Measurements from ENCODE around the gene KHDRBS2.

DNA sequence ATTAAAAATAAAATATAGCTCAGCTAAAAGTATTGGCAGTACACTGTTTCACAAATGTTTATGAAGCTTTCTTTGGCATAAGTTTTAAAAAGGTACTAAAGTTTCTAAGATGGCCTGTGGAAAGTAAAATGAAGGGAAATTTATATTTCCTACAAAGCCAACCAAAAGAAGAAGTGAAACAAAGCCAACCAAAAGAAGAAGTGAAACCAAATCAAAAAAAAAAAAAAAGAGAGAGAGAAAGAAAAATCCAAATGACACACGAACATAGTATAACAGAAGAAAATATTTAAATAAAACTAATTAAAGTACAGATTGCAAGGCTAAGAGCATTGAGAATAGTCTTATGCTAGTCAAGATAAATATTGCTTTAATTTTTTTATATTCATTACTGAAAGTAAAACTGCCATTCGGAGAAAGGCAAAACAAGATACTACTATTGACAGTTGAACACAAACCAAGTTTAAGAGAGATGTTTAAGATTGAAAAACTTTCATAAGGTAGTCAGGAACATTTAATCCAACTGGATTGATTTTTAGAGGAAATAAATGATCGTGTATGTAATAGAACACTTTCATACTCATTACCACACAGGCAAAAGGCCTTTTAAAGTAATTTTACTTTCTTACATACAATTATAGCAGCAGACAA, 12.8 kb upstream of the KHDRBS2 start:
- TF ChIP-seq, protein P1, sequence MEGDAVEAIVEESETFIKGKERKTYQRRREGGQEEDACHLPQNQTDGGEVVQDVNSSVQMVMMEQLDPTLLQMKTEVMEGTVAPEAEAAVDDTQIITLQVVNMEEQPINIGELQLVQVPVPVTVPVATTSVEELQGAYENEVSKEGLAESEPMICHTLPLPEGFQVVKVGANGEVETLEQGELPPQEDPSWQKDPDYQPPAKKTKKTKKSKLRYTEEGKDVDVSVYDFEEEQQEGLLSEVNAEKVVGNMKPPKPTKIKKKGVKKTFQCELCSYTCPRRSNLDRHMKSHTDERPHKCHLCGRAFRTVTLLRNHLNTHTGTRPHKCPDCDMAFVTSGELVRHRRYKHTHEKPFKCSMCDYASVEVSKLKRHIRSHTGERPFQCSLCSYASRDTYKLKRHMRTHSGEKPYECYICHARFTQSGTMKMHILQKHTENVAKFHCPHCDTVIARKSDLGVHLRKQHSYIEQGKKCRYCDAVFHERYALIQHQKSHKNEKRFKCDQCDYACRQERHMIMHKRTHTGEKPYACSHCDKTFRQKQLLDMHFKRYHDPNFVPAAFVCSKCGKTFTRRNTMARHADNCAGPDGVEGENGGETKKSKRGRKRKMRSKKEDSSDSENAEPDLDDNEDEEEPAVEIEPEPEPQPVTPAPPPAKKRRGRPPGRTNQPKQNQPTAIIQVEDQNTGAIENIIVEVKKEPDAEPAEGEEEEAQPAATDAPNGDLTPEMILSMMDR (IDR thresholded peaks at IDR 0.05), result no peak
- no peak for TF ChIP-seq EZH2 (IDR thresholded peaks at IDR 0.05; ENCODE audit: borderline replicate concordance, insufficient read depth, low read depth, low read length, poor library complexity, severe bottlenecking)
